GM19395 (cell line): ENCODE measurements around the gene SORCS1.
"Not testable (repeated sequence)": the region's sequence is repeated elsewhere in the genome, so short reads cannot be mapped to it uniquely, and the experiment has no call there.

Experiments
- ATAC-seq: cut with Tn5 transposase; IDR thresholded peaks from one replicate; pipeline ENCODE4 v1.9.1; 2021; ENCODE audit warnings: mild to moderate bottlenecking, moderate library complexity; ENCODE audit not compliant: unreplicated experiment

Gene SORCS1

DNA sequence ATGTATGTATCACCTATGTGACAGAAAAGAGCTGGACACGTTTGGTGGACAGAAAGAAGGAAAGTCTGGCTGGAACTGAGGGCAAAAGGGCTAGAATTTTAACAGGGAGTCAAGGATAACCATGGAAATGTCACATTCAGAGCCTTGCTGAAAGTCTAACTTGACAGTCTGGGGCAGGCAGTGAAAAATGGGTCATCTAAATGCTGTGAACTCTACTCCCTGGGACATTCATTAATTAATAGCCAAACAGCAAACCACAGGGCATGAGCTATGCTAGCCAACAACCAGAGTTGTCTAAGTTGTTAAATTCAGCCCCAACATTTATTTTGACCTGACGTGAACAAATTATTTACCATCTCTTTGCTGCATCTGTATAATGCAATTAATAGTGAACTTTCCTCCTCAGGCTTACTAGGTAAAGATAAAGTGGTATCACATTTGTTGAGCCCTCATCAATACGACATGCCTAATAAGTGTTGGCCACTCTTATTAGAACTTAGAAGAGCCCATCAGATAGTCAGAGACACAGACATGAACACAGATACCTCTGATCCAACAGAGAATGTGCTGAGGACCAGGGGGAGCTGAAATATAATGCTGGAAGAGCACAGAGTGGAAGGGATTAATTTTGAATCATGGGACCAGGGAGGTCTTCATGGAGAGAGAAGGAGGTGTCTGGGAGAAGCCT is 109.9 kb downstream of the SORCS1 start:
- no peak for ATAC-seq

DNA sequence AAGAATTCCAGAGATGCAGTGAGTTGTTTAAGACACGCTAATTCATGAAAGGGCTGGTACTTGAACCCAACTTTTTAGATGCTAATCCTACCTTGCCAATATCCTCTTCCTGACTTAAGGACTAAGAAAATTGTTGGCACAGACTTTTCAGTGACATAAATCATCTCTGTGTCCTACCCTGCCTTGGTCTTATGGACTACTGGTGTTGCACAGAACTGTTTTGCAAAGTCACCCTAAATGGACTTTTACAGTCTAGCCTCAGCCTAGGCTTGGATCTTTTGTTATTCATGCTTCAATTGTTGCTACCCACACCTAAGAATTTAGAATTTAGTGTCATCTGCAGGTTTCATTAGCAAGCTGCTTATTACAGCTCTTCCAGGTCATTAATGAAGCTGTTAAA is 112.7 kb downstream of the SORCS1 start:
- ATAC-seq = no peak

DNA sequence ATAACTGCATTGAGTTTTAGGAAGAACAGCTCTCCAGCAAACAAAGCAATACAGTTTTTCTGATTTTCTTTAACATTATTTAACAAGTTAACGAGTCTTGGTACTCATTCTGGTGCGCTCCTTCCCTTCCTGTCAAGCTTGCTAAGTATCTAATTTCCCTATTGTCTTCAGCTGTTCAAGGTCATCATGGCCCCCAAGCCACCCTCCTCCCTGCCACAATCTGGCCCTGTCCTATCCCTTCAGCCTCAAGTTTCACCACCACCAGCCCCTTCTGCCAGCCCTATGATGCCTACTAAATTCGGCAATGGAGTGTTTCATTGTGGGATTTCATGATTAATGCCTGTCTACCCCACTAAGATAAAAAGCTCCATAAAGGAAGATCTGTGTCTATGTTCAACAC is 121.0 kb downstream of the SORCS1 start:
- ATAC-seq = no peak

DNA sequence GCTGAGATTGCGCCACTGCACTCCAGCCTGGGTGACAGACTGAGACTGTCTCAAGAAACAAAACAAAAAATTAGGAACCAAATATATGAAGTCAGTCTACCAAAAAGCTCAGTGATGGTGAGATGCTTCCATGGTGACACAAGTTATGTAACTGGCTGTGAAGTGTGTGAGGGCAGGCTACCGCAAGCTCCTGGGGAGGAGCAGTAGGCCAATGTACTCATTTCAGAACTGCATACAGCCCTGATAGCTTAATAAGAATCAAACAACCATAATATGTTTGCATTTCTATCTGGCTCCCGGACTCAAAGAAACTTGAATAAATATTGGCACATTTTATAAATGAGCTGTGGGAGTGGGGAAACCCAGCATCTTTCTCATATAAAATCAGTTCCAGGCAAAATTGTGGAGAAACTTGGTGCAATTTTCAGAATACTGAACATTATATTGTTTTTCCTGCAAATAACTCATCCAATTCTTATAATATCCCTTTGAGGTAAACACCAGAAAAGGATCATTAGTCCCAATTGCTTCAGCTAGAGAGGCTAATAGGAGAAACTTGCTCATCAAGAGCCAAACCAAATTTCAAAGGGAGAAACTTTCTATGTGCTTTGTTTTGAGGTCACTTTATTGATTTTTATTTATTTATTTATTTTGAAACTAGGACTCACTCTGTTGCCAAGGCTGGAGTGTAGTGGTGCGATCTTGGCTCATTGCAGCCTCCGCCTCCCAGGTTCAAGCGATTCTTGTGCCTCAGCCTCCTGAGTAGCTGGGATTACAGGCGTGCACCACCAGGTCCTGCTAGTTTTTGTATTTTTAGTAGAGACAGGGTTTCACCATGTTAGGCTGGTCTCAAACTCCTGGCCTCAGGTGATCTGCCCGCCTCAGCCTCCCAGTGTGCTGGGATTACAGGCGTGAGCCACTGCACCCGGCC is 127.0 kb downstream of the SORCS1 start:
- ATAC-seq = no peak

DNA sequence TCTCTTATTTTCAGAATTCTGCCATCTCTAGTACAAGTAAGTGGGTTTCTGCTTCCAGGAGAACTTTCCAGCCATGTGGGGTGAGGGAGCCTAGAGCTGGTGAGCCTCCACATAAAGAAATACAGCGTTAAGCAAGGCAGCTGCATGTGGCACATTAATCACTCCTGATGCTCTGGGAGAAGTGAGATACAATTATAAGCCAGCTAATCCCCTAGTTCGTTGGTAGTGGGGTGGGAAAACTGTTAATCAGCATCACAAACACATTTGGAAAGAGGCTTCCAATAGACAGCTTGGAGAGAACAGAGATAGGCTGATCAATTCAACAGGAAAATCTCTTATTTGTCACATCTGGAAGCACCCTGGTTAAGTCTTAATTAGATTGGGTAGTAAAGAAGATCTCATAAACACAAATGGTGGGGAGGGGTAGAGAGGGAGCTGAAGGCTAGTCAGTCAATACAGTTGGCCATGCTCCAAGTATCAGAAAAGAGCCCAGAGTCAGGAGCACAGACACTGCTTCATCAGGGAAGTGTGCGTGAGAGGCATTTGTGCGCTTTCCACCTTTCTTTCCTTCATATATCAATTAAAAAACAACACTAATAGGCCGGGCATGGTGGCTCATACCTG is 130.6 kb downstream of the SORCS1 start:
- ATAC-seq = no peak

DNA sequence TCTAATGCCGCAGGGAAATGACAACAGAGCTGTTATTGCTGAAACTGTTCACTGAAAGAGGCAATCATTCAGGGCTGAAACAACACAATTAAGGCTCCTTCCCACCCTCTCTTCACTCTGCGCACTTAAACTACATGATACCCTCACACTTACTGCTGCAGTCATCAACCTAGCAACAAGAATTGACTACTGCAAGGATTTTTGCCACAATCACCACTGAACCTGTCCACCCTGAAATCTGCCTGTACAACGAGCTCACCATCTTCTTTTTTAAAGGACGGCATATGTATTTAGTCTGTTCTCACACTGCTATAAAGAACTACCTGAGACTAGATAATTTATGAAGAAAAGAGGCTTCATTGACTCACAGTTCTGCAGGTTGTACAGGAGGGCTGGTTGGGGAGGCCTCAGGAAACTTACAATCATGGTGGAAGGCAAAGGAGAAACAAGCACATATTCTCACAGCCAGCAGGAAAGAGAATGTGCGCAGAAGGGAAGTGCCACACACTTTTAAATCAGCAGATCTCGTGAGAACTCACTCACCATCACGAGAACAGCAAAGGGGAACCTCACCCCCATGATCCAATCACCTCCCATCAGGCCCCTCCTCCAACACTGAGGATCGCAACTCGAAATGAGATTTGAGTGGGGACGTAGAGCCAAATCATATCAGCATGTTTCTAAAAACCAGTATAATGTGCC is 131.7 kb downstream of the SORCS1 start:
- no peak for ATAC-seq

DNA sequence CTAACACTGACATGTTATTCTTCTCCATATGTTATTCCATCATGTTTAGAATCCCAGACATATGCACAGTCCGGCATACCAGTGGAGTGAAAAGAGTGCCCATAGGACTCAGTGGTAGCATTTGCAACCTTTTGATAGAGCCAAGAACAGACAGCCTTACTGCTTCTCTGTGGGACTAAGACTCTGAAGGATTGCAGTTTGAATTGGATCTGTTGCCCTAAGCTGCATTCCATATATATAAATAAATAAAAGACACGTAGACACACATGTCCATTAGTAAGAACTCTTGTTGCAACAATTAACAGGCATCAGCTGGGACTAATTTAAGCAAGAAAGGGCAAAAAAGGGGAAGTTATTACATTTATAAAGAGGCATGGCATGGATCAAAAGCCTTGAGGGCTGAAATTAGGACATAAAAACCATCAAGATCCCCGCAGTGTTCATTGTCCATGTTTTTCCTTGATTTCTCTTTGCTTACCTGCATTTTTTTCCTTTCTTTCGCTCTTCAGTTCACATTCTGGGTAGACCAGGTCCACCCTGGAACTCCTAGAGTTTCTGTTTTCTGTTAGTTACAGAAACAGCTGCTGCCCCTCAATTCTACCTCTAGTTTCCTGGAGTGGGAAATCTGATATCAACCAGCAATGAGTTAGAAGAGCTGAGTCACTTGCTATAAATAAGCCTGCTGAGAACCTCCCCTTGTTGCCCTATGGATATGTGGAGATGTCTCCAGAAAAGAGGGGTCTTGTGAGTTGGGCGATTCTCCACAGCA is 132.4 kb downstream of the SORCS1 start:
- no peak for ATAC-seq

DNA sequence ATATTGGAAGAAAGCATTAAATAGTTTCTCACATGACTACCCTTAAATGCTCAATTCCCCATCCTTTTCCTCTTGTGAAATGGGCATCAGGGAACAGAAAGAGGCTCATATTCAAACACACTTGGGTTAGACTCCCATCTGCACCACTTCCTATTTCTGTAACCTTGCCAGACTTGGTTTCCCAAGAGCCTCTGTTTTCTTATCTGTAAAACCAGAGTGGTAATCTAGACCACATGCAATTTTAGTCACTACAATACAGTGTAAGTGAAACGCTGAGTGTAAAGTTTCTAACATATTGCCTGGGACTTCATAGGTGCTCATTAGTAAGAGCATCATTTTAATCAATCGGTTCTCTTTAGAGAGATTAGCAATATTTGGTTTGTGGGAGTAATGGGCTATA is 136.3 kb downstream of the SORCS1 start:
- ATAC-seq = no peak

DNA sequence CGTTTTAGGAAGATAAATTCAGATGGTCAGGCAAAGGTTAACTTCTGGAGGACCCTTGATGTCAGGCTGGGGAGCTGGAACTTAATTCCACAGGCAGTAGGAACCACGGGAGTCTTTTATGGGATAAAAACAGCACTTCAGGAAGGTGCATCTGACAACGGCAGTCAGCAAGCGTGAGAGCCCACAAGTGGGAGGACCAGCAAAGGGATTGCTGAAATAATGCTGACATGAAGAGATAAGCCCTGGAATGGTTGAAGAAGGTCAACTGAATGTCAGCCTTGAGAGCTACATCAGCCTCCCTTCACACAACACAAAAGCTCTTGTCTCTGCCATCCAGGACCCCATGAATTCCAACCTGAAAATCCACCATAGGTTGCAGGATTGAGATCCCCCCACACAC is 138.8 kb downstream of the SORCS1 start:
- ATAC-seq = no peak

DNA sequence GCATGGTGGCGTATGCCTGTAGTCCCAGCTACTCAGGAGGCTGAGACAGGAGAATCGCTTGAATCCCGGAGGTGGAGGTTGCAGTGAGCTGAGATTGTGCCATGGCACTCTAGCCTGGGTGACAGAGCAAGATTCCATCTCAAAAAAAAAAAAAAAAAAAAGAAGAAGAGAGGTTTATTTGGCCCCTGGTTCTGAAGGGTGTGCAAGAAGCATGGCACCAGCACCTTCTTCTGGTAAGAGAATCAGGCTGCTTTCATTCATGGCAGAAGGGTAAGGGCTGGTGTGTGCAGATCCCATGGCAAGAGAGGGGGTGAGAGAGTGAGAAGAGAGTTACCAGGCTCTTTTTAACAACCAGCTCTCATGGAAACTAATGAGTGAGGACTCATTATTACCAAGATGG is 140.5 kb downstream of the SORCS1 start:
- not testable (repeated sequence) for ATAC-seq

DNA sequence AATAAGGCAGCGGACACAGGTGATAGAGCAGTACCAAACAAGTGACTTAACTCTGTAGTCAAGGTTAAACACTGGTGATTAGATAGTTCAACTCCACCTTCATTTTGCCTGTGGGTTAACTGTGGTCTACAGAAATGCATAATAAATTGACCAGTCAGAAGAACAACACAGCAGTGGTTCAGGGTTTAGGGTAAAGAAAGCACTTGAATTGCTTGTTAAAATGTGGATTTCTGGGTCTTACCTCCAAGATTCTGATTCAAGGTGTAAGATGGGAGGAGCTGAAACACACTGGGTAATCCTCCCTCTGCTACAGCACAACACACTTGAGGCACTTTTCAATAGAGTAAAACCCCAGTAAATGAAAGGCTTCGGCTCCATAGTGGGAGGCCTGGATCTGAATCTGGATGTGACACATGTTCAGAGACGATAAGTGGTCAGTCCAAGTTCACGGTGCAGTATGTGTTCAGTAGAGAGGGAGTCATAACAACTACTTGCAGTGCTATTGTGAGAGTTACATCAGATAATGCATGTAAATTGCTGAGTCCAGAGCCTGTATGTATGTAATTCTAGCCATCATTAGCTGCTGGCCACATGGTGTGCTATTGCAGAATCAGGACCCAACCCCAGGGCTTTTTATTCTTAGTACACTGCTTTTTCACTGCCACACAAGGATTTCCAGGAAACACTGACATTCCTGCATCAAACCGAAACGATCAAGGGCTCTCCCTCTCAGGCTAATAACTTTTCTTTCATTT is 141.7 kb downstream of the SORCS1 start:
- no peak for ATAC-seq

DNA sequence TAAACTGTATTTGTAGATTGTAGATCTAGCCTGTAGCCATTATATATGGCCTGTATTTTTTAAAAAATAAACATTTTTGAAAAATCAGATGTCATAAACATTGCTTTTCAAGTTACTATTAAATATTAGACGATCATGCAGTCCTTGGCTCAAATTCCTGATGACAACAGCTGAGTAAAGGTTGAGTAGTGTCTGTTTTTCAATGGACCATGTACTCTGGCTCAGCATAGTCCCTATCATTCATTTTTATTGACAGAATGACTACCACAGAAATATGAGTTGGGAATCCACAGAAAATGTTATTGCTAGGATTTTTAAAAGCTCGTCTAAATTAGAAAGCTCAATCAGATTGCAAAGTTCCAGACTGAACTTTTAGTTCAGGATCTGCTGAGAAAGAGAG is 145.4 kb downstream of the SORCS1 start:
- no peak for ATAC-seq

DNA sequence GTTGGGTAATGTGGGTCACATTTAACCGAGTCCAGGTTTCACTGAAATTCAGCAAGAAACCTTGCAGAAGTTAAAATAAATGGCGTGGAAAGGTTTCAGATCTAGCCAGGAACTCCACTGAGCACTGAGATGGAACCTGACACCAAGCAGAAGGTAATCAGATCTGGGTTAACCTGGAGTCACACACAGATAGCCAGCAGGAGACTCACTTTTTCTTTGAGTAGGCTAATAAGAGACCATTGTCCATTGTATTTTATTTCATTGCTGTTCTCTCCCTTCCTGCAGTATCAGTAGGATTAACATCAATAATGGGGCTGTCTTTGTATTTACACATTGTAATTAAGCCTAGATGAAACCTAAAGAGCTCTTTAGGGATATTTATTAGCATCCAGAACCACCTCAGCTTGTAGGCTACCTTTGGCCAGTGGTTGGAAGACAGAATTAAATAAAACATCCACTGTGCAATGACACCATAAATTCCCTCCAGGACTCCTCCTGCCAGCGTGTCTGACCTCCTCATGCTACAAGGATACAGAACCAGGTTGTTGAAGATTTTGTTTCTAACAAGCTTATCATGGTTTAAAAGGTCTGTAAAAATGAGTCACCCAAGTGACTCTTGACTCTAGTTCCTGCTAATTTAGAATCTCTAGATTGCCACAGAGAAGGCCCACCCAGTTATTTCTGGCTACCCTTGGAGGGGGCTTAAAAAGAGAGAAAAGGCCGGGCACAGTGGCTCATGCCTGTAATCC is 151.1 kb downstream of the SORCS1 start:
- no peak for ATAC-seq

DNA sequence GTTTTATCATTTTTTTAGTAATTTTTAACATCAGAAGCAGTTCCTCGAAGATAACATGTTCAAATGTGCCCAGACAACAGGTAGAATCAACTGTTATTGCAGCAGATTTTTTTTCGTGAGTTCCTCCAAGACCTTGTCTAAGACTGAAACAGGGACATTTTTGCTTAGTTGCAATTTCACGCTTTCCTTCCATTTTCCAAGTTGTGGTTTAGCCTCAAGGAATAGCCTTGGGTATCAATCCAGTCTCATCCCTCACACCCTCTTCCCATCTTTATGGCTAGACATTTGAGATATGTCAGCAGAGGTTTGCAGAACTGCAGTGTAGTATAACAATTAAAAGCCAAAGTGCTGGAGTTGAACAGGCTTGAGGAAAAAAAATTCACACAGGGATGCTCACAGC is 152.5 kb downstream of the SORCS1 start:
- no peak for ATAC-seq

DNA sequence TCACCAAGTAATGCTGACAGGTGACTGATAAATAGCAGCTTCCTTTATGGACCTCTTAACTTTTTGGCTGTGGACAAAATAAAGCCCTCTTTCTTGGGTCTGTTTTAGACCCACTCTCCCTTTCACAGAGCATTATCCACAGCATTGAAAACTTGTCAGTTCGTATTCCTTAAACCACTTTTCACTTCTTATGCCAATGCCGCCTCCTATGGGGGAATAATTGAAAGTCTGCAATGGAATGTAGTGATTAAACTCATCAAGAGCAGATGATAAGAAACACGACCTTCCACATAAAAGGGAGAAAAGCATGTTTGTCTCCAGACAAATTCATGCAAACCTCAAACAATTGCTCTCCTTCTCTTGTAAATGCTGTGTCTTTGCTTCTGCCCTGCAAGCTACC is 153.4 kb downstream of the SORCS1 start:
- ATAC-seq = no peak

DNA sequence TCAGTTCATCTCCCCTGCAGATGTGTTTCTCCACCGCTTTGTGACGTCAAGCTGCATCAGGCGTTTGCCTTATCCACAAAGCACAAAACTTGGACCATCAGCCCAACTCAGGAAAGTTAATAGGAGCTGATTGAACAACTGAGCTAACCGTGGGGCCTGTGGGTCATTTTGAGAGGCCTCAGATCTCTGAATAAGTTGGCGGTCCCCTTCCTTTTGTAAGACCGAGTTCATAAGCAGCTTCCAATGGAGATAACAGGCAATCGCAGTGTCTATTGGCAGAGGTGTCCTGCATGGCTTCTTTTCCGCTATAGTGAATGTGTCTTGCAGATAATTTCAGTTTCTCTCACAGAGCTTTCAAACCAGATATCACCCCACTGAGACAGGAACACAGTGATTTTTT is 154.0 kb downstream of the SORCS1 start:
- ATAC-seq = no peak

DNA sequence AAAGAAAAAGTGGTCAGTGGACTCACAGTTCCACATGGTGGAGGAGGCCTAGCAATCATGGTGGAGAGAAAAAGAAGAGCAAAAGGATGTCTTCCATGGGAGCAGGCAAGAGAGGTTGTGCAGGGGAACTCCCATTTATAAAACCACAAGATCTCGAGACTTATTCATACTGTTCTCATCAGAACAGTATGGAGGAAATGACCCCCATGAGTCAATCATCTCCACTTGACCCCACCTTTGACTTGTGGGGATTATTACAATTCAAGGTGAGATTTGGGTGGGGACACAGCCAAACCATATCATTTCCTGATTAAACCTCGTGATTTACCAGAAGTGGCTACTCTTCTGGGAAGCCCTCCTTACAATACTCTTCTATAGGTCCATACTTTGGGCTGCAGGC is 160.1 kb downstream of the SORCS1 start:
- no peak for ATAC-seq

DNA sequence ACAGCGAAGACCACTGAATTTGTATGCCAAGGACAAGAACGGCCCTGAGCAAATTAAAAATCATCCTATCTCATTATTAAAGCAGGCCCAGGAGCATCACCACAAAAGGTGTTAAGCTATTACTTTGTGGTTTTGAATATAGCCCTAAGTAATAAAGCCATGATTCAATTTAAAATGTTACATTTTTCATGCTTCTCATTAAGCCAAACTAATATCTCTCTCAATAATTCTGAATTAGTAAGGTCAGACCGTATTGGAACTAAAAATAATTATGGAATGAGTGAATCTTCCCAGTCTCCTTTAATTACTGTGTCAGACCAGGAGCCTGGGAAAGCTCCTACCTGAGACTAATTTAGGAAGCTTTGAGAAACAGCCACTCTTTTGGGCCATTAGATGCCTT is 162.4 kb downstream of the SORCS1 start:
- ATAC-seq = no peak

DNA sequence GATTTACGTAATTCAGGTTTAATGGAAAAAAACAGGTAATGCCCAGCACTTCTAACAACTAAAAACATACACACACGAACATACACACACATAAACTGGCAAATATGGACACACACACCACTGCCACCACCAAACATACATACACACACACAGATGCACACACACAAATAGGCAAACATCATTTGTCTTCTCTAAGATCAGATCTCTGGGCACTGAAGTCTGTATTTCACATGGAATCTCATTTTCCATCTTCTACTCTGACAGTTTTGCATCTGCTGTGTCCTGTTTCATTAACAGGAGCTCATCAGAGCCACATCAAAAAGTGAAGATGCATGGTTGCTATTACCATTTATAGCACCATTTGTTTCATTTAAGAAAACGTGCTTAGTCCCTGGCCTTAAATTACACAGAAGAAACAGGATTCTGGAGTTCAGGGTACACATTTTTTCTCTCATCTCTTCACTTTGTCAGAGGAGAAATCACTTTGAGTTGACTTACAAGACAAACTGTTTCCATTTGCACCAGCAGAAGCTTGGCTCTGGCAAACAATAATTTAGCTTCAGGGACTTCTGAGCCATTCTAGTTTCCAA is 165.3 kb downstream of the SORCS1 start:
- no peak for ATAC-seq
